Measurements from ENCODE around the gene MATN4. TPM values are rescaled to one million over a fixed set of nuclear protein-coding genes. Genes with fewer than 3 reads are reported as not detected.

MATN4 gene
- total and polyA plus RNA-seq, 2 of the 13 experiments (the other 11 are each of a cell fraction or from before 2014, with no cell fraction given) = not detected

GRCh38 chr20:45343532-45344167 is 35.6 kb upstream of the MATN4 start (continued):
- TF ChIP-seq CREB3 (CRISPR knock-in tag; IDR thresholded peaks at IDR 0.05) (no peak), CENPBD1 (CRISPR knock-in tag; IDR thresholded peaks at IDR 0.05; ENCODE audit: borderline replicate concordance, low read depth) (no peak), ZNF740 (CRISPR knock-in tag; IDR thresholded peaks at IDR 0.05) (0 out of 2 replicates have a peak, but pooled peaks have one; percentile 13), ZNF816 (CRISPR knock-in tag; IDR thresholded peaks at IDR 0.05; ENCODE audit: borderline replicate concordance) (peak; percentile 86; the same call in 1 of the 2 replicates), FOXP4 (CRISPR knock-in tag; IDR thresholded peaks at IDR 0.05) (peak; percentile 67; the same call in 1 of the 2 replicates), ZNF747 (CRISPR knock-in tag; IDR thresholded peaks at IDR 0.05; ENCODE audit: borderline replicate concordance) (peak; percentile 67; the same call in 1 of the 2 replicates), ETV5 (CRISPR knock-in tag; IDR thresholded peaks at IDR 0.05; ENCODE audit: borderline replicate concordance) (0 out of 2 replicates have a peak, but pooled peaks have one; percentile 11), PRPF4 (IDR thresholded peaks at IDR 0.05; ENCODE audit: low read depth, low read length, poor library complexity, severe bottlenecking) (no peak), HOXD1 (CRISPR knock-in tag; IDR thresholded peaks at IDR 0.05) (no peak), CSRNP2 (CRISPR knock-in tag; conservative IDR thresholded peaks at IDR 0.05; ENCODE audit: low read depth) (no peak), RXRA (CRISPR knock-in tag; IDR thresholded peaks at IDR 0.05) (0 out of 2 replicates have a peak, but pooled peaks have one; percentile 10), SALL2 (CRISPR knock-in tag; IDR thresholded peaks at IDR 0.05) (no peak), HHEX (CRISPR knock-in tag; IDR thresholded peaks at IDR 0.05) (no peak), ZNF776 (CRISPR knock-in tag; IDR thresholded peaks at IDR 0.05) (no peak), CSRNP1 (CRISPR knock-in tag; IDR thresholded peaks at IDR 0.05) (0 out of 2 replicates have a peak, but pooled peaks have one; percentile 71), GABPB1 (CRISPR knock-in tag; IDR thresholded peaks at IDR 0.05) (no peak), FOXP1 (IDR thresholded peaks at IDR 0.05) (no peak), FOXP1 (CRISPR knock-in tag; IDR thresholded peaks at IDR 0.05) (peak; percentile 67), CHD4 (IDR thresholded peaks at IDR 0.05; ENCODE audit: borderline replicate concordance, low read length) (peak; percentile 78), YY1 (IDR thresholded peaks at IDR 0.05; ENCODE audit: insufficient read depth, insufficient replicate concordance, low read depth, low read length) (no peak), TERF1 (CRISPR knock-in tag; IDR thresholded peaks at IDR 0.05) (no peak)
